Large intestine (tissue), 12 donors: ENCODE data around the gene DOK7. TPM values are rescaled to one million over a fixed set of nuclear protein-coding genes. Genes with fewer than 3 reads are reported as not detected.

Experiments used
- DNase-seq, 2 donors: peaks; one replicate each; pipeline versions ENCODE4 v3.0.0 to v3.0.0-alpha.2; 2013
- H3K27ac ChIP-seq: one replicate; pipeline ENCODE4 v1.5.1; 2013; ENCODE audit warnings: low read length
- H3K27me3 ChIP-seq: 2 replicates; pipeline ENCODE4 v1.6.1; 2013; ENCODE audit warnings: low read length; ENCODE audit not compliant: control insufficient read depth, insufficient read depth
- H3K36me3 ChIP-seq: 2 replicates; pipeline ENCODE4 v1.6.1; 2013; ENCODE audit warnings: low read length; ENCODE audit not compliant: control insufficient read depth, insufficient read depth
- H3K4me1 ChIP-seq: one replicate; pipeline ENCODE4 v1.6.1; 2013; ENCODE audit warnings: low read length; ENCODE audit not compliant: control insufficient read depth, insufficient read depth
- H3K4me3 ChIP-seq: one replicate; pipeline ENCODE4 v1.5.1; 2013; ENCODE audit warnings: low read length
- H3K9me3 ChIP-seq: one replicate; pipeline ENCODE4 v1.6.1; 2013; ENCODE audit warnings: mild to moderate bottlenecking, low read depth, low read length, moderate library complexity; ENCODE audit not compliant: control insufficient read depth
- WGBS: methylation state at CpG from one replicate; pipeline ENCODE4 v1.1.5; 2013; ENCODE audit warnings: low lambda C conversion rate; ENCODE audit not compliant: insufficient coverage; 5-methylcytosine and 5-hydroxymethylcytosine counted together
- long read RNA-seq, 11 donors: transcript quantifications; one replicate each; lab custom pipeline, GENCODE V29; 2026
- polyA plus RNA-seq: library from polyadenylated mRNA; unstranded; fragments of 120-200 nt; gene quantifications from one replicate; pipeline ENCODE4 v1.2.1, GENCODE V29; 2013

The DOK7 gene, protein sequence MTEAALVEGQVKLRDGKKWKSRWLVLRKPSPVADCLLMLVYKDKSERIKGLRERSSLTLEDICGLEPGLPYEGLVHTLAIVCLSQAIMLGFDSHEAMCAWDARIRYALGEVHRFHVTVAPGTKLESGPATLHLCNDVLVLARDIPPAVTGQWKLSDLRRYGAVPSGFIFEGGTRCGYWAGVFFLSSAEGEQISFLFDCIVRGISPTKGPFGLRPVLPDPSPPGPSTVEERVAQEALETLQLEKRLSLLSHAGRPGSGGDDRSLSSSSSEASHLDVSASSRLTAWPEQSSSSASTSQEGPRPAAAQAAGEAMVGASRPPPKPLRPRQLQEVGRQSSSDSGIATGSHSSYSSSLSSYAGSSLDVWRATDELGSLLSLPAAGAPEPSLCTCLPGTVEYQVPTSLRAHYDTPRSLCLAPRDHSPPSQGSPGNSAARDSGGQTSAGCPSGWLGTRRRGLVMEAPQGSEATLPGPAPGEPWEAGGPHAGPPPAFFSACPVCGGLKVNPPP
- 8.5 TPM for polyA plus RNA-seq
- long read RNA-seq, donor 1, partial matches to known transcripts = 0 of 6 reads
- long read RNA-seq, donor 1, other reads (novel, unspliced or antisense) = 6 of 6 reads
- long read RNA-seq, donor 2, partial matches to known transcripts = 0 of 5 reads
- long read RNA-seq, donor 2, other reads (novel, unspliced or antisense) = 5 of 5 reads
- long read RNA-seq, donor 3 = 0 reads
- long read RNA-seq, donor 4 = 0 reads
- long read RNA-seq, donor 5 = 0 reads
- long read RNA-seq, donor 6, partial matches to known transcripts = 0 of 5 reads
- long read RNA-seq, donor 6, other reads (novel, unspliced or antisense) = 5 of 5 reads
- long read RNA-seq, donor 7 = 0 reads
- long read RNA-seq, donor 8, partial matches to known transcripts = 0 of 5 reads
- long read RNA-seq, donor 8, other reads (novel, unspliced or antisense) = 5 of 5 reads
- long read RNA-seq, donor 9, partial matches to known transcripts = 12 of 12 reads
- long read RNA-seq, donor 9, other reads (novel, unspliced or antisense) = 0 of 12 reads
- long read RNA-seq, donor 10, partial matches to known transcripts = 0 of 10 reads
- long read RNA-seq, donor 10, other reads (novel, unspliced or antisense) = 10 of 10 reads
- long read RNA-seq, donor 11, partial matches to known transcripts = 0 of 6 reads
- long read RNA-seq, donor 11, other reads (novel, unspliced or antisense) = 6 of 6 reads

DNA sequence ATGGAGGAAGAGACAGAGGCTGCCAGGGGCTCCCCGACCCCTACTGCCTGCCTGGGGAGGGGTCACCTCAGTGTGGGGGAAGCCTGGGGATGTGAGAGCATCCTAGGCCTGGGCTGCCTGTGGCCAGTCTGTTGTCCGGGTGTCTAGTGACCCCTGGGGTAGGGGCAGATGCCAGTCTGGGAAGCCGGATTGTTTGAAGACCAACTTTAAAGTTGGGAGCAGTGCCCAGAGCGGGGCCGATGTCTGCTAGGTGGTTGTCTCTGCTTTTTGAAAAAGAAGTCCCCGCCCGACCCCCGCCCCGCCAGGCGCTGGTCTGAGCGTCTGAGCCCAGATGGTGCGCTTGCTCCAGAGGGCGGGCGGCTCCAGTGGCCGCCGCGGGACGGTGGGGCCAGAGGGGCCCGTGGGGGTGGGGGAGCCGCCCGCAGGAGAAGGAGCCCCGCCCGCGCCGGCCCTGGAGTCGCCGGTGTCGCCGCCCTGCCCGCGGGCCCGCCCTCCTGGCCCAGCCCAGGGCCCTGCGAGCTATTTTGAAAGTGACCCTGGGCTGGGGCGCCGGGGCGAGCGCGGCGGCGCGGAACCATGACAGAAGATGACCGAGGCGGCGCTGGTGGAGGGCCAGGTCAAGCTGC, at the start of gene DOK7:
Gene DOK7, plus strand, starts transcription at position 517 of the 626 bp plus-strand sequence. Its CDS starts 70 bp downstream, at position 587.
- no peak within 1 kb of the TSS for H3K4me3 ChIP-seq
- WGBS = no CpG with 5 or more reads among the region's 44 CpGs
- no peaks in the 10 kb centered on the region for H3K36me3 ChIP-seq
- H3K9me3 ChIP-seq = no peaks in the 10 kb centered on the region
- H3K27ac ChIP-seq = no peak within 1 kb of the TSS
- peaks cover 35% of the 10 kb centered on the region for H3K27me3 ChIP-seq
- H3K4me1 ChIP-seq = no peaks in the 10 kb centered on the region
- peak in 1 of 2 donors; percentile 28 for DNase-seq

DNA sequence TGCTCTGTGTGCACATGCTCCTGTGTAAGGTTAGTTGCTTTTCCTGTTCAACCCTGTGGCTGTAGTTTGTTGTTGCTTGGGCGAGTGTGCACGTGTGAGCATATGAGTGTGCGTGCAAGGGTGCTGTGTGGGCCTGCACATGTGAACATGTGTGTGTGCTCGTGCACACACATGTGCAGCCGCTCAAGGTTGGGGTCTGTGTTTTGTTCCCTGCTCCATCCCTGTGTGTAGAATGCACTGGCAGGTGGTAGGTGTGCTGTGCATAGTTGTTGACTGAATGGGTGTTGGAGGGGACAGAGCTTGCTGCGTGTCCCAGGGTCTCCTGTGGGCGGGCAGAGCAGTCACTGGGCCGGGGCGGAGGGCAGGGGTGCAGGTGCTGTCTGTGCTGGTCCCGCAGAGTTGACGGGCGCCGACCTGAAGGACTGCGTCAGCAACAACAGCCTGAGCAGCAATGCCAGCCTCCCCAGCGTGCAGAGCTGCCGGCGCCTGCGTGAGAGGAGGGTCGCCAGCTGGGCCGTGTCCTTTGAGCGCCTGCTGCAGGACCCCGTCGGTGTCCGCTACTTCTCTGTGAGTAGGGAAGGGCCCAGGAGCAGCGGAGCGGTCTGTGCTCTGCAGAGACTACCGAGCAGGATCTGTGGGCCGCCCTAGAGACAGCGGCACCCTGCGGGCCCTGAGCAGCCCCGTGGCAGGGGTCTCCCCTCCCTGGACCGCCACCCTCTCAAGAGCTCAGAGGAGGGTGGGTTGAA, 49.3 kb upstream of the DOK7 start:
- no peak overlapping the region for H3K4me3 ChIP-seq
- no peak overlapping the region for H3K27ac ChIP-seq
- no CpG with 5 or more reads among the region's 32 CpGs for WGBS
- H3K36me3 ChIP-seq = peaks cover 32% of the 10 kb centered on the region
- H3K27me3 ChIP-seq = no peaks in the 10 kb centered on the region
- H3K9me3 ChIP-seq = peaks cover 5% of the 10 kb centered on the region
- DNase-seq = no peak
- H3K4me1 ChIP-seq = peaks cover 4% of the 10 kb centered on the region

DNA sequence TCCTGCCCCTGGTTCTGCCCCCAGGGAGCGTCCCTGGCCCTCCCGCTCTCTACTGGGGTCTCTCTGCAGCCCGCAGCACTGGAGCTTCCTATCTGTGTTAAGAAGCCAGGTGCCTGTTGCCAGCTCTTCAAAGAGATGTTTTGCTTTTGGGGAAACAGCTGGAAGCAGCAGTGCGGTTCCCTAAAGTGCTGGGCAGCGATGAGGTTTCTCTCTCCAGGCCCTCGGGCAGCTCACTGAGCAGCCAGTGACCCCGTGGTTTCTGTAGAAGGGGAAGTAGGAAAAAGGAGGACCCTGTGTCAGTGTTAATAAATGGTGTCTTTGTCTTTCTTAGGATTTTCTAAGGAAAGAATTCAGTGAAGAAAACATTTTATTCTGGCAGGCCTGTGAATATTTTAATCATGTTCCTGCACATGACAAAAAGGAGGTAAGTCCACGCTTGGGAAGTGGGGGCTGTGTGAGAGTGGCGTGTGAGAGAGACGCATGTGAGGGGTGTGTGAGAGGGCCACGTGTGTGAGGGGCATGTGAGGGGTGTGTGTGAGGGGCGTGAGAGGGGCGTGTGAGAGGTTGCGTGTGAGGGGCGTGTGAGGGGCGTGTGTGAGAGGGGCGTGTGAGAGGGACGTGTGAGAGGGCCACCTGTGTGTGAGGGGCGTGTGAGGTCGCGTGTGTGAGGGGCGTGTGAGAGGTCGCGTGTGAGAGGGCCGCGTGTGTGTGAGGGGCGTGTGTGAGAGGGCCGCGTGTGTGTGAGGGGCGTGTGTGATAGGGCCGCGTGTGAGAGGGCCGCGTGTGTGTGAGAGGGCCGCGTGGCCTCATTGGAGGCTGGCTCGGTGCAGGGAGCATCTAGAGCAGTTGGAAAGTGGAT, 48.5 kb upstream of the DOK7 start:
- no peak for DNase-seq
- H3K9me3 ChIP-seq = peaks cover 5% of the 10 kb centered on the region
- no peaks in the 10 kb centered on the region for H3K4me1 ChIP-seq
- no peak overlapping the region for H3K27ac ChIP-seq
- no peak overlapping the region for H3K4me3 ChIP-seq
- no peaks in the 10 kb centered on the region for H3K27me3 ChIP-seq
- no CpG with 5 or more reads among the region's 37 CpGs for WGBS
- peaks cover 36% of the 10 kb centered on the region for H3K36me3 ChIP-seq

DNA sequence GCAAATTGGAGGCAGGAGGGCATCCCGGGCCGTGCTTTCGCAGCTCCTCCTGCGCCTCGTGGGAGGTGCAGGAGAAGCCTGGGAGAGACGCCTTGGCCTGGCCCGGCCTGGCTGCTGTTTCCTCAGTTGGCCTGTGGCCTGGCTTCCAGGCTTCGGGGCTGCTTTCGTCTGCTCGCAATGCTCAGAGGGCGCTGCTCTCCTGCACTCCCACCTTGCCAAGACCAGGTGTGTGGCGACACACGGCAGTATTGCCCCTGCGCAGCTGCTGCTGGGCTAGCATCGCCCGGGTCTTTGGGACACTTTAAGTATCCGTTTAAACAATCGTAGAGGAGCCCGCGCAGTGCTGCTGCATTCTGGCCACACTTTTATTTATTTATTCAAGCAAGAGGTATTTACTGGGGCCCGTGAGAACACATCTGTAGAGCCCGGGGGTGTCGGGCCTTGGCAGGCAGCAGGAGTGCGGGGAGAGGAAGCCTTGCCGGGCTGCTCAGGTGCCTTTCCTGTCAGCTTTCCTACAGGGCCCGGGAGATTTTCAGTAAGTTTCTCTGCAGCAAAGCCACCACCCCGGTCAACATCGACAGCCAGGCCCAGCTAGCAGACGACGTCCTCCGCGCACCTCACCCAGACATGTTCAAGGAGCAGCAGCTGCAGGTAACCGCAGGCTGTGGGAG, 47.5 kb upstream of the DOK7 start:
- WGBS = no CpG with 5 or more reads among the region's 33 CpGs

DNA sequence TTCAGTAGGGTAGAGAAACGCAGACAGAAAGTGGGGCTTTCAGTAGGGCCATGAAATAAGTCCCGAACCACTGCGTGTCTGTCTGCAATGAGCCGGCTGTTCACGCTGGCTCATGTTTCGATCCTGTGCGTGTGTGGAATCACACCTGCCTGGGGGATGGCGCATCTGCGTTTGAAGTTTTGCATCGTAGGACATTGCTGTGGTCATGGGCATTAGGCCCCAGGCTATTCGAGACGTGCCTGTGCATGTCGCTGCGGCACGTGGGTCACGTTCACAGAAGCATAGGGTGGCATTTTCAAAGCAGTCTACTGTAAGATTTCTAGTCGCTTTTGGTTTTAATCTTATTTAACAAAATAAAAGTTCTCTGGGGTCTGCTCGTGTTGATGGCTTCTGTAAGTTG, 46.8 kb upstream of the DOK7 start:
- no peaks in the 10 kb centered on the region for H3K27me3 ChIP-seq
- no peak overlapping the region for H3K27ac ChIP-seq
- 100% methylated on average over 1 of the region's 18 CpGs for WGBS
- no peak for DNase-seq
- H3K9me3 ChIP-seq = peaks cover 5% of the 10 kb centered on the region
- no peak overlapping the region for H3K4me3 ChIP-seq
- H3K36me3 ChIP-seq = peaks cover 45% of the 10 kb centered on the region
- H3K4me1 ChIP-seq = no peaks in the 10 kb centered on the region

More for the DNA sequence above, 47.5 kb upstream of the DOK7 start:
- DNase-seq = no peak
- peaks cover 5% of the 10 kb centered on the region for H3K9me3 ChIP-seq
- H3K4me1 ChIP-seq = no peaks in the 10 kb centered on the region
- H3K36me3 ChIP-seq = peaks cover 43% of the 10 kb centered on the region
- no peaks in the 10 kb centered on the region for H3K27me3 ChIP-seq
- H3K4me3 ChIP-seq = no peak overlapping the region
- no peak overlapping the region for H3K27ac ChIP-seq

DNA sequence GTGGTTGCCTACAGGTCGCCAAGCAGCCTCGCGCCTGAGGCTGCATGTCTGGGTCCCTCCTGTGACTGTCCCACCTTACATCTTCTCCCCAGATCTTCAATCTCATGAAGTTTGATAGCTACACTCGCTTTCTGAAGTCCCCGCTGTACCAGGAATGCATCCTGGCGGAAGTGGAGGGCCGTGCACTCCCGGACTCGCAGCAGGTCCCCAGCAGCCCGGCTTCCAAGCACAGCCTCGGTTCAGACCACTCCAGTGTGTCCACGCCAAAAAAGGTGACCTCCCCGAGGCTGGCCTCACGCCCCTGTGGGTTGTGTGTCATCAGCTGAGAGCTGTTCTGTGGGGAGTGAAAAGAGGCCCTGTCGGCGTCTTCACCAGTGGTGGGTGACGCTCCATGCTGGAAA, 46.3 kb upstream of the DOK7 start:
- H3K27me3 ChIP-seq = no peaks in the 10 kb centered on the region
- peaks cover 50% of the 10 kb centered on the region for H3K36me3 ChIP-seq
- H3K27ac ChIP-seq = no peak overlapping the region
- H3K4me3 ChIP-seq = no peak overlapping the region
- peaks cover 5% of the 10 kb centered on the region for H3K9me3 ChIP-seq
- no CpG with 5 or more reads among the region's 17 CpGs for WGBS
- H3K4me1 ChIP-seq = no peaks in the 10 kb centered on the region
- no peak for DNase-seq

DNA sequence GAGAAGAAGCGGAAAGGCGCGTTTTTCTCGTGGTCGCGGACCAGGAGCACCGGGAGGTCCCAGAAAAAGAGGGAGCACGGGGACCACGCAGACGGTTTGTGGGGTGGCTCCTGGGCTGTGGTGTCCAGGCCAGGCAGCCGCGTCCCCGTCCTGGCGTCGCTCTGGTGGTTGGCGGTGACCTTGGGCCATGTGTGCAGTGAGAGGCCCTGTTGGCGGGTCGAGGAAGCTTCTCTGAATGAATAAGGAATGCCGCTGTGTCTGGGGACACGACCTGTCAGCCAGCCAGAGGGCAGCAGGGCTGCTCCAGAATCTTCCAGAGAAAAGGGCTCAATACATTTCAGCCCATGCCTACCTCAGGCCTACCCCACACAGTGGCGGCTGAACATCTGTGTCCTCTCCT, 45.7 kb upstream of the DOK7 start:
- DNase-seq = no peak
- H3K36me3 ChIP-seq = peaks cover 56% of the 10 kb centered on the region
- H3K27me3 ChIP-seq = no peaks in the 10 kb centered on the region
- H3K27ac ChIP-seq = no peak overlapping the region
- no CpG with 5 or more reads among the region's 21 CpGs for WGBS
- H3K4me1 ChIP-seq = no peaks in the 10 kb centered on the region
- H3K4me3 ChIP-seq = no peak overlapping the region
- H3K9me3 ChIP-seq = peaks cover 5% of the 10 kb centered on the region

DNA sequence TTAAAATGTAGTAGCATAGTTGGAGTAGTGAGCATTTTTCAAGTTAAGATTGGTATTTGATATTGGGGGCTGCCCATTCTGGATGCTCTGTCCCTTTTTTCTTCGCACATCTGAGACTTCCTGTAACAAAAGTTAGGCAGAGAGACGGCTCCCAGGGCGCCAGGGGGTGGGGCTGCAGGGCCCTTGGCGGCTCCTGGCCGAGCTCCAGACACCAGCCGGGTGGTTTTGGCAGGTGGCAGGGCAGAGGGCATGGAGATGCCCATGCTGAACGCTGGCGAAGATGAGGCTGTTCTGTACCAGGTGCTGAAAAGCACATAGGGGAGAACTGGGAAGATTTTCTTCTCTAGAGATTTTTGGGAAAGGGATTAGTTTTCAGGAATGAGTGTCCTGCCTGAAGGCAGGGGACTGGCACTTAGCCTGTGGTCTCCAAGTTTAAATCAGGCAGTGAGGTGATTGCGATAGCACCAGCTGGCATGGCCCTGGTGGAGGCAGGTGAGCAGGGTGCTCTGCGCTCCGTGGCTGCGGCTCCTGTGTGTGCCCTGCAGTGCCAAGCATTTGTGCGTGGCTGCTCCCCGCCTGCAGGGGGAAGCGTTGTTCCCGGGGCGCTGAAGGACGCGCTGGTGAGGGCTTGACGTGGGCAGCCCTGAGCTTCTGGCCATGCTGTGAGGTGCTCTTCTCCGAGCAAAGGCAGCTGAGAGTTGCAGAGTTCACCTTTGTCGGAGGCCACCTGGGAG, 44.9 kb upstream of the DOK7 start:
- no peak for DNase-seq
- Histone ChIP-seq H3K27me3 (no peaks in the 10 kb centered on the region), H3K9me3 (peaks cover 5% of the 10 kb centered on the region), H3K27ac (no peak overlapping the region), H3K4me1 (no peaks in the 10 kb centered on the region), H3K36me3 (peaks cover 62% of the 10 kb centered on the region), H3K4me3 (no peak overlapping the region)
- no CpG with 5 or more reads among the region's 22 CpGs for WGBS
